HEK293T (cell line): ENCODE measurements around the gene HAS3.

Source experiments
- CTCF ChIA-PET: fragments of 350-600 bp; formaldehyde crosslinking; extraction: SDS; loops from one replicate; lab custom pipeline; 2021; ENCODE audit warnings: antibody characterized with exemption, inconsistent platforms; lab: Yijun Ruan, JAX
- POLR2A ChIA-PET: fragments of 350-600 bp; formaldehyde crosslinking; extraction: SDS; loops from one replicate; lab custom pipeline; 2020; ENCODE audit warnings: antibody characterized with exemption, inconsistent platforms; lab: Yijun Ruan, JAX
- DNase-seq: peaks from one replicate; pipeline ENCODE4 v3.0.0; 2012; ENCODE audit warnings: mixed read lengths; ENCODE audit errors: extremely low spot score
- ARNT ChIP-seq: fragments of 450-650 bp; IDR thresholded peaks from 2 replicates; pipeline ENCODE4 v1.6.1; 2017; ENCODE audit warnings: mild to moderate bottlenecking
- BHLHE40 ChIP-seq: fragments of 450-650 bp; IDR thresholded peaks from 2 replicates; pipeline ENCODE4 v1.6.1; 2016; ENCODE audit warnings: mild to moderate bottlenecking, moderate library complexity, borderline replicate concordance
- CTBP1 ChIP-seq: fragments of 450-650 bp; IDR thresholded peaks from 2 replicates; pipeline ENCODE4 v1.6.1; 2016; ENCODE audit warnings: borderline replicate concordance
- ELF4 ChIP-seq: fragments of 450-650 bp; IDR thresholded peaks from 2 replicates; pipeline ENCODE4 v1.6.1; 2017; ENCODE audit warnings: antibody characterized with exemption
- FOXA1 ChIP-seq: fragments of 450-650 bp; IDR thresholded peaks from 2 replicates; pipeline ENCODE4 v1.6.1; 2016; ENCODE audit warnings: mild to moderate bottlenecking
- FOXK2 ChIP-seq: fragments of 450-650 bp; IDR thresholded peaks from 2 replicates; pipeline ENCODE4 v1.6.1; 2016; ENCODE audit warnings: mild to moderate bottlenecking
- FOXM1 ChIP-seq: fragments of 450-650 bp; IDR thresholded peaks from 2 replicates; pipeline ENCODE4 v1.6.1; 2017; ENCODE audit warnings: mild to moderate bottlenecking, borderline replicate concordance
- HDGF ChIP-seq: fragments of 450-650 bp; IDR thresholded peaks from 2 replicates; pipeline ENCODE4 v1.6.1; 2017; ENCODE audit warnings: antibody characterized with exemption, borderline replicate concordance
- L3MBTL2 ChIP-seq: fragments of 450-650 bp; conservative IDR thresholded peaks from 2 replicates; pipeline ENCODE4 v1.6.1; 2016; ENCODE audit warnings: mild to moderate bottlenecking
- LEF1 ChIP-seq: fragments of 450-650 bp; IDR thresholded peaks from 2 replicates; pipeline ENCODE4 v1.6.1; 2017; ENCODE audit warnings: mild to moderate bottlenecking, borderline replicate concordance
- NFRKB ChIP-seq: fragments of 450-650 bp; IDR thresholded peaks from 2 replicates; pipeline ENCODE4 v1.6.1; 2016; ENCODE audit warnings: mild to moderate bottlenecking, moderate library complexity
- PKNOX1 ChIP-seq: fragments of 450-650 bp; IDR thresholded peaks from 2 replicates; pipeline ENCODE4 v1.6.1; 2016
- SP1 ChIP-seq: fragments of 450-650 bp; IDR thresholded peaks from 2 replicates; pipeline ENCODE4 v1.6.1; 2017
- SUZ12 ChIP-seq: fragments of 450-650 bp; IDR thresholded peaks from 2 replicates; pipeline ENCODE4 v1.6.1; 2016; ENCODE audit warnings: mild to moderate bottlenecking
- TARDBP ChIP-seq: fragments of 450-650 bp; IDR thresholded peaks from 2 replicates; pipeline ENCODE4 v1.6.1; 2016
- ZNF384 ChIP-seq: fragments of 450-650 bp; IDR thresholded peaks from 2 replicates; pipeline ENCODE4 v1.6.1; 2016

Gene HAS3

GRCh38 chr16:69088684-69089083 lies 16.8 kb upstream of the HAS3 start:
- POLR2A ChIA-PET = no interaction called here
- CTCF ChIA-PET = no interaction called here
- TF ChIP-seq SP1 (no peak), BHLHE40 (no peak), FOXM1 (no peak), LEF1 (no peak), SUZ12 (no peak), PKNOX1 (no peak), ELF4 (no peak), ARNT (no peak), ZNF384 (no peak), HDGF (no peak)
- DNase-seq = no peak

GRCh38 chr16:69089091-69089910 lies 16.2 kb upstream of the HAS3 start:
- ChIA-PET POLR2A (interaction anchor here (0.7 kb wide), 1 partner anchor 16 kb away, joined by 3 read pairs; no protein-coding TSS in a partner anchor), CTCF (no interaction called here)
- no peak for DNase-seq
- TF ChIP-seq TARDBP = no peak
- TF ChIP-seq CTBP1 = no peak
- no peak for TF ChIP-seq BHLHE40
- no peak for TF ChIP-seq SUZ12
- no peak for TF ChIP-seq FOXA1
- TF ChIP-seq FOXK2 = no peak
- no peak for TF ChIP-seq LEF1
- TF ChIP-seq PKNOX1 = no peak
- TF ChIP-seq ZNF384 = no peak
- TF ChIP-seq ELF4 = no peak
- no peak for TF ChIP-seq HDGF
- TF ChIP-seq L3MBTL2 = no peak
- no peak for TF ChIP-seq NFRKB
- TF ChIP-seq SP1 = no peak
- no peak for TF ChIP-seq FOXM1

GRCh38 chr16:69093974-69094373 lies 11.5 kb upstream of the HAS3 start:
- no peak for DNase-seq
- POLR2A ChIA-PET = no interaction called here
- CTCF ChIA-PET = no interaction called here
- TF ChIP-seq PKNOX1 (no peak), FOXK2 (no peak), SUZ12 (no peak), ELF4 (no peak), LEF1 (no peak), ARNT (no peak), FOXA1 (no peak), BHLHE40 (no peak), SP1 (no peak), FOXM1 (no peak), ZNF384 (no peak), CTBP1 (no peak), TARDBP (no peak), NFRKB (no peak), L3MBTL2 (no peak), HDGF (no peak)

- TF ChIP-seq PKNOX1 (no peak), SUZ12 (no peak), FOXM1 (no peak), LEF1 (no peak), L3MBTL2 (no peak), FOXA1 (no peak), SP1 (no peak), FOXK2 (no peak), ARNT (no peak), NFRKB (no peak), ELF4 (no peak), TARDBP (no peak), HDGF (no peak), ZNF384 (no peak), CTBP1 (no peak), BHLHE40 (no peak)
- no peak for DNase-seq
- ChIA-PET CTCF (no interaction called here), POLR2A (no interaction called here)
Measured at GRCh38 chr16:69094501-69094900, 11.0 kb upstream of the HAS3 start.

- ChIA-PET CTCF (no interaction called here), POLR2A (no interaction called here)
- TF ChIP-seq TARDBP (no peak), L3MBTL2 (no peak), ZNF384 (no peak), FOXK2 (no peak), FOXM1 (no peak), HDGF (no peak), LEF1 (no peak), PKNOX1 (no peak), FOXA1 (no peak), NFRKB (no peak), SUZ12 (no peak), BHLHE40 (no peak), SP1 (no peak), ELF4 (no peak), CTBP1 (no peak), ARNT (no peak)
- no peak for DNase-seq
Measured at GRCh38 chr16:69095193-69095592, 10.3 kb upstream of the HAS3 start.
